Tongue (tissue), 2 donors: Measurements from ENCODE around the gene RDH14. TPM values are rescaled to one million over a fixed set of nuclear protein-coding genes. Genes with fewer than 3 reads are reported as not detected.

Source experiments
- DNase-seq: peaks from one replicate; pipeline ENCODE4 v3.0.0-alpha.2; 2015
- total RNA-seq: library from RNA; depleted of rRNA; stranded (reverse); fragments of >200 nt; gene quantifications from one replicate; pipeline ENCODE4 v1.2.3, GENCODE V29; 2014

Gene RDH14
- 37.8 TPM for total RNA-seq

GRCh38 chr2:18560031-18560796 lies at the start of gene RDH14:
RDH14 (minus strand) TSS chr2:18560653; CDS start chr2:18560572, 81 bp downstream.
- peak; percentile 98 for DNase-seq

GRCh38 chr2:18610090-18610489 lies 49.6 kb upstream of the RDH14 start:
- DNase-seq: no peak

- no peak for DNase-seq
Observed at GRCh38 chr2:18605115-18605514, 44.7 kb upstream of the RDH14 start.

- DNase-seq: no peak
Observed at GRCh38 chr2:18604531-18604885, 44.1 kb upstream of the RDH14 start.

- DNase-seq: peak; percentile 20
Observed at GRCh38 chr2:18603854-18604530, 43.5 kb upstream of the RDH14 start.

GRCh38 chr2:18602298-18602697 lies 41.8 kb upstream of the RDH14 start:
- no peak for DNase-seq

GRCh38 chr2:18600255-18600613 lies 39.8 kb upstream of the RDH14 start:
- no peak for DNase-seq

- DNase-seq: peak; percentile 69
Observed at GRCh38 chr2:18599509-18600254, 39.2 kb upstream of the RDH14 start.

- DNase-seq: no peak
Observed at GRCh38 chr2:18598848-18599484, 38.5 kb upstream of the RDH14 start.

GRCh38 chr2:18597618-18598017 lies 37.2 kb upstream of the RDH14 start:
- no peak for DNase-seq

- no peak for DNase-seq
Observed at GRCh38 chr2:18596993-18597392, 36.5 kb upstream of the RDH14 start.

GRCh38 chr2:18593496-18593895 lies 33.0 kb upstream of the RDH14 start:
- DNase-seq: no peak

GRCh38 chr2:18592372-18592771 lies 31.9 kb upstream of the RDH14 start:
- no peak for DNase-seq

- DNase-seq: no peak
Observed at GRCh38 chr2:18589354-18589753, 28.9 kb upstream of the RDH14 start, which contains the start of gene NT5C1B. NT5C1B (minus strand) TSS chr2:18589569; CDS start chr2:18589468, 101 bp downstream.

- DNase-seq: no peak
Observed at GRCh38 chr2:18588802-18589201, 28.3 kb upstream of the RDH14 start.

GRCh38 chr2:18588049-18588448 lies 27.6 kb upstream of the RDH14 start:
- no peak for DNase-seq

GRCh38 chr2:18585526-18585925 lies 25.1 kb upstream of the RDH14 start:
- no peak for DNase-seq

GRCh38 chr2:18584608-18584954 lies 24.1 kb upstream of the RDH14 start:
- DNase-seq: no peak

- DNase-seq: no peak
Observed at GRCh38 chr2:18583905-18584607, 23.6 kb upstream of the RDH14 start.

GRCh38 chr2:18580606-18581005 lies 20.2 kb upstream of the RDH14 start:
- no peak for DNase-seq

- no peak for DNase-seq
Observed at GRCh38 chr2:18578033-18578432, 17.6 kb upstream of the RDH14 start.

- DNase-seq: no peak
Observed at GRCh38 chr2:18566145-18566769, 5.8 kb upstream of the RDH14 start.
